Stimulated activated CD8-positive, alpha-beta memory T cell treated with anti-CD3 and anti-CD28 coated beads, Interleukin-12 subunit alpha, Interleukin-12 subunit beta, amount 100 ng/mL, for 24 hours (primary cell): Measurements from ENCODE around the gene PEX26.
"Not testable (repeated sequence)": the region's sequence is repeated elsewhere in the genome, so short reads cannot be mapped to it uniquely, and the experiment has no call there.

Source experiments
- DNase-seq: peaks from one replicate; pipeline ENCODE4 v3.0.0-alpha.2; 2020; ENCODE audit errors: extremely low read depth

The PEX26 gene

DNA sequence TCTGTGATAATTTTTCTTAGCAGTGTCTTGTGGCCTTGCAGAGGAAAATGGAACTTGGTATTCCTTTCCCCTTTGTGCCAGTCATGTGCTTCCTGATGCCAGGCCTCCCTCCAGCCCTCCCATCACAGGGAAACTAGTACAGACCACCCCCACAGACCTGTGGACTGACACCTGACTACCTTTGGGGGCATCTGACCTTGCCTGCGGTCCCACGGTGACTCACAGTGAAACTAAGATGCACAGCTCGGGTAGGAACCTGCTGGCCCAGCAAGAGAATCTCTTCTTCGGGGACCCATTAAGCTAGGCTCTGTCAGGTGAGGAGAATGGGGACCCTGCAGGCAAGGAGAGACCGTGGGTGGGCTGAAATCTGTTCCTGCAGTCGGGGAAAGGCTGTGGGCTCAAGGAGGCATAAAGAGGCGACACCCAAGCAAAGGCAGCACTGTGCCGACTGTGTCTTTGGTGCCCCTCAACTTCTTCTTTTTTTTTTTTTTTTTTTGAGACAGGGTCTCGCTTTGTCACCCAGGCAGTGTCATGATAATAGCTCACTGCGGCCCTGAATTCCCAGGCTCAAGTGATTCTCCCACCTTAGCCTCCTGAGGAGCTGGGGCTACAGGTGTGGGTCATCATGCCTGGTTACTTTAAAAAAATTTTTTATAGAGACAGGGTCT is 20.8 kb upstream of the PEX26 start:
- DNase-seq = no peak

GRCh38 chr22:18057568-18058209 is 20.1 kb upstream of the PEX26 start:
- DNase-seq = no peak

DNA sequence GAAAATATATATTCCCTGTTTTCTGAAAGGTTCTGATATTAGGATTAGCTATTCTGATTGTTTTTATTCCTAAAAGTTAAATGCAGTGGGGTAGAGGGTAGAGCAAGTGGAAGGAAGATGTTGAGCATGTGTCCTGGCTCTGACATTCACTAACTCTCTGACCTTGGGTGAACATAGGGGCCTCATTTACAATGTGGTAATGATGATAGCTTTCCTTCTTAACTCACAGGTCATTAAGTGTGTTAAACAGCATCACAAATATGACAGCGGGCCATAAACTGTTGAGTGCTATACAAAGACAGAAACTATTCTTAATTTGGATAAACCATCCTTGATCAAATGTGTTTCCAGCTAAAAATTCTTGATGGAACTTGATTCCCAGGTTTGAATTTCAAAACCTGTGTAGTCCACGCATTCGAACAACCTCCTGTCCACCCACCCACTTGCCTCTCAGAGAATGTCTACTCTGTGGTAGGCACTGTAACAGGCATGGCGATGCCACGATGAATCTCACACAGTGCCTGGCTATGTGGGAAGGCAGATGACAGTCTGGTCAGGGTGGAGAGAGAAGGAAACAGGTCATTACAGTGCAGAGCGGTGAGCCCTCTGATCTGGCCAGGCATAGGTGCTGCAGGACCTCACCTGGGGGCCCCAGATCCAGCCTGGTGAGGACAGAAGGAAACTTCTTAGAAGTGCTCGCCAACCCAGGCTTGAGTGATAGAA is 19.3 kb upstream of the PEX26 start:
- no peak for DNase-seq

DNA sequence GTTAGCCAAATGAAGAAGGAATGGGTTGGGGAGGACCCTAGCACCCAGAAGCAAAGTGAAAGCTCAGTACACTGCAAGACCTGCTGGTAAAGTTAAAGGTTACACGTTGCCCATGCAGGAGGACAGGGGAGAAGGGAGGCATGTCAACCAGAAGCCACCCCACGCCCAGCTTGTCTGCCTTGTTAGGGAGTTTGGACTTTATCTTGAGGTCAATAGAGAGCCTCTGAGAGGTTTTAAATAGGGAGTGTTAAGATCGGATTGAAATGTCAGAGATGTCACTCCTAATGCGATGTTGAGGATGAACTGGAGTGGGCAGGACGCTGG is 18.7 kb upstream of the PEX26 start:
- no peak for DNase-seq

GRCh38 chr22:18059473-18059872 is 18.3 kb upstream of the PEX26 start:
- no peak for DNase-seq

GRCh38 chr22:18059991-18060390 is 17.8 kb upstream of the PEX26 start:
- no peak for DNase-seq

GRCh38 chr22:18060646-18061620 is 16.9 kb upstream of the PEX26 start:
- DNase-seq = no peak

DNA sequence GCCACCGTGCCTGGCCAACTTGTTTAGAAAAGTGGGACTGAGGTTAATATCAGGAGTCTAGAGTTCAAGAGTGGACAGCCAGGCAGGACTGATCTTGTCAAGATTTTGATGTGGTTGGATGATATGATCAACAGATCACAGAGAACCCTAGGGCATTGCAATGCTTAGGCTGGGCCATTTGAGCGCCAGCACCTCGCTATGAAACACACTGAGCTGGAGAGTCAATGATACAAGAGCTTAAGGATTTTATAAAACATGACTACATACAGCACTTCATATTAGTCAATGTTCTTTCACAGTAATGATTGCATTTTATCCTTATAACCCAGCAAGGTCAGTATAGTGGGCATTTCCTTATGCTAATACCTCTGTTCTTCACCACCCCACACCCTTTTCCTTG is 15.4 kb upstream of the PEX26 start:
- DNase-seq = no peak

DNA sequence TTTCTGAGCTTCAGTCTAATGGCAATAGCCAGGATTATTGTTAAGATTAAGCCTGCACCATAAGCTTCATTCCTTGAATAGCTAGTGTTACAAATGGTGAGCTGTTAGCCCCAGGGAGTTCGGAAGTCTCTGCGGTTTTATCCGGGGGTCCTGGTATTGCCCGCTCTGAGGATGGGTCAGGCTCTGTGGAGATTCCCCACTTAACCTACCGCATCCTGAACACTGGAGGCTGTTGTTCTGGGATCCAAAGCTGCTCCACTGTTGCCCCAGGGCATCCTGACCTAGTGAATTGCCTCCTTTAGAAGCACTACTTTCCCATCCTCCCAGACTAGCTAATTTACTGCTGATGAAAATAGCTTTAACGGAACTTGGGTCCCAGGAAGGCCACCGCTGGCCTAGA is 14.5 kb upstream of the PEX26 start:
- DNase-seq = no peak

- DNase-seq = not testable (repeated sequence)
Measured at GRCh38 chr22:18063715-18064114, 14.1 kb upstream of the PEX26 start.

DNA sequence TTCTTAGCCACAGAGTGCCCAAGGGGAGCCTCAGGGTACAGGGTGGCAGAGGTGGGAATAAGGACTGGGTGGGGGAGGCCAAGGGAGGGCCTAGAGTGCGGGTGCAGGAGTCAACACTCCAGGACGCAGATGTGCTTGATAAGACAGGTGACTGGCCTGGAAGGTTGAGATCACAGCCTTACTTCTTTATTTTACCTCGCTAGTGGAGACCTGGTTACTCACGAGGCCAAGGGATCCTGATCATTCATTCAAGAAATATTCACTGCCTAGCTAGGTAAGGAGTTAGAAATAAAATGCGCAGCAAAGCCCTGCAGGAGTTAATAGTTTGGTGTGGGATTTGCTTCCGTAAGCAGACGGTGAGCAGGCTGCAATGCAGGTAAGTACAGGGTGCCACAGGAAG is 13.2 kb upstream of the PEX26 start:
- no peak for DNase-seq

GRCh38 chr22:18065256-18065655 is 12.5 kb upstream of the PEX26 start:
- DNase-seq = no peak

DNA sequence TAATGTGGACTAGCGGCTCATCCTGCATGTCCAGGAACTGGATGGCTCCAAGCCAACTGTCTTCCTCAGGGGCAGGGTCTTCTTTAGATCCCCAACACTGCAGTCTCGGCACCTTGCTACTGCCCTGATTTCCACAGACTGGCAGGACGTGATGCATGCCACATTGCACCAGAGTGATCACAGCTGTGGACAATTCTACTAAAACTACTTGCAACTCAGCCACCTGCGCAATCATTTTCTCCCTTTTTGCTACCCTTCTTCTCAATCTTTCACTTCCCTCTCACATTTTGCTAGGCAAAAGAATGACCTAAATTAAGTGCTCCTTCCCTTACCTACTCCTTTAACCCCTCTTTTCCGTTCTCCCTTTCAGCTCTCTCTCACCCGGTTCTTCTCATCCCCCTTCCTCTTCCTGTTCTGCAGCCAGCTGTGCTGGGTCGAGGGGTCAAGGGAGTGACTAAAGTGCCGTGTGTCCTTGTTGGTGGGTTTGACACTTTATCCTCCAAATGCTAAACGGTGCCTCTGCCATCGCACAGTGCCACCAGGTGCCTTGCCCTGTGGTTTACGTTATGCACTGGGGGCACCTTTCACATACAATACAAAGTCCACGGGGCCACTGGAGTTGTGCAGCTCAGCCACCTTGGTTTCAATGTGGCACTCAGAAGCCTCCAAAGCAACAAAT is 11.5 kb upstream of the PEX26 start:
- DNase-seq = no peak

GRCh38 chr22:18067121-18067520 is 10.7 kb upstream of the PEX26 start:
- DNase-seq = no peak

GRCh38 chr22:18067548-18068341 is 10.0 kb upstream of the PEX26 start:
- DNase-seq = no peak

GRCh38 chr22:18068381-18068988 is 9.3 kb upstream of the PEX26 start:
- DNase-seq = no peak

GRCh38 chr22:18069041-18069440 is 8.7 kb upstream of the PEX26 start:
- no peak for DNase-seq

GRCh38 chr22:18070041-18070440 is 7.7 kb upstream of the PEX26 start:
- no peak for DNase-seq

GRCh38 chr22:18070556-18071306 is 7.1 kb upstream of the PEX26 start:
- DNase-seq = no peak
